Left ventricle myocardium inferior (tissue), 1 donor: Measurements from ENCODE around the gene PEG3. TPM values are rescaled to one million over a fixed set of nuclear protein-coding genes. Genes with fewer than 3 reads are reported as not detected.

Experiments
- DNase-seq: peaks from one replicate; pipeline ENCODE4 v3.0.0-alpha.2; 2020
- H3K27ac ChIP-seq: fragments of 200-600 bp; replicated peaks from 2 replicates; pipeline ENCODE4 v1.8.0; 2021
- H3K27me3 ChIP-seq: fragments of 200-600 bp; 2 replicates; pipeline ENCODE4 v1.8.0; 2021; ENCODE audit warnings: low read depth
- H3K36me3 ChIP-seq: fragments of 200-600 bp; 2 replicates; pipeline ENCODE4 v1.8.0; 2021
- H3K4me1 ChIP-seq: fragments of 200-600 bp; 2 replicates; pipeline ENCODE4 v1.8.0; 2021
- H3K4me3 ChIP-seq: fragments of 200-600 bp; 2 replicates; pipeline ENCODE4 v1.8.0; 2021; ENCODE audit warnings: mild to moderate bottlenecking, moderate library complexity
- H3K9me3 ChIP-seq: fragments of 200-600 bp; replicated peaks from 2 replicates; pipeline ENCODE4 v1.8.0; 2021
- CTCF ChIP-seq: fragments of 200-600 bp; IDR thresholded peaks from 2 replicates; pipeline ENCODE4 v1.8.0; 2021; ENCODE audit warnings: antibody characterized with exemption, mild to moderate bottlenecking, borderline replicate concordance
- intact Hi-C: fragments of 100-400 bp; cut with micrococcal nuclease; formaldehyde crosslinking; loops from one replicate; pipeline ENCODE4 v1.11.0; 2022
- total RNA-seq: library from RNA; stranded (reverse); fragmentation: NEBNext Ultra II Directional; extraction: Animal tissue kit (Norgen Biotek cat#: 25700); gene quantifications from one replicate; pipeline ENCODE4 v1.2.1, GENCODE V29; 2021
- donor health status: DM: no; HTN: yes; CAD: no; lungs with severe emphysema.

The PEG3 gene
- total RNA-seq, 1 donor from 2014 or later = 10.0 TPM

DNA sequence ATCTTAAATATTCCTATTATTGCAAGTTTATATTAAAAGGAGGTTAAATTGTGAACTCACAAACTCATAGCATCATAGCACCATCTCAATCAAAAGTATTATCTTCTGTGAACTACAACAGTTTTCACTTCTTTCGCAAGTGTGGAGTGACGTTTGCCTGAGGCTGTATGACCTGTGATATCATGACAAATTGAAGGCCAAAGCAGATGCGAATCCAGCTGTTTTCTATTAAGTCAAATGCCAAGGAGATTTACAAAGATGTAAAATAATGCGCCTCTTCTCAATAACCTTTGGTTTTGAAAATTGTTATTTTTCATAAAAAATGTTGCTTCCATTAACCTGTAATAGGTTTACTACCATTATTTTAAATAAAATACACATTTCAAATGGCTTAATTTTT lies 7.6 kb upstream of the PEG3 start:
- Histone ChIP-seq H3K4me3 (no peak overlapping the region), H3K27me3 (no peaks in the 10 kb centered on the region), H3K4me1 (no peaks in the 10 kb centered on the region), H3K27ac (no peak overlapping the region), H3K36me3 (no peaks in the 10 kb centered on the region), H3K9me3 (peaks cover 11% of the 10 kb centered on the region)
- TF ChIP-seq CTCF = no peak
- intact Hi-C loops = no loop called here
- DNase-seq = no peak

DNA sequence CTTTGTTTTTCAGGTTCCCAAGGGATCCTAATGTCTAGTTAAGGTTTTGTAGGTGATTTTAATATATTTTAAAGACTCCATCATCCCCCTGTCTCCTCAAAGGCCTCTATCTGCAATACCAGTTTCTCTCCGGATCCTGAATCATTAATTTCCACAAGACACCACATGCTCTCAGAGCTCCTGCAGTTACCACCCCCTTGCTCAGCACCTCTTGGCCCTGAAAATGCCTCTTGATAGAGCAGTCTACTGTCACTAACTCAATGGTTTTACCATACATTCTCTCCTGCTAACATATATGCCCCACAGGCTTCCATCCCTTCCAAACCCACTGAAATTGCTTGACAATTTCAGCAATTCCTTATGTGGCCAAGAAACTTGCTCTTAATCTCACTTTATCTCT lies 1.9 kb upstream of the PEG3 start:
- Histone ChIP-seq H3K36me3 (no peaks in the 10 kb centered on the region), H3K4me3 (no peak overlapping the region), H3K27me3 (no peaks in the 10 kb centered on the region), H3K9me3 (no peaks in the 10 kb centered on the region), H3K27ac (no peak overlapping the region), H3K4me1 (peaks cover 2% of the 10 kb centered on the region)
- DNase-seq = no peak
- intact Hi-C loops = no loop called here
- TF ChIP-seq CTCF = no peak

GRCh38 chr19:56841193-56841543 lies 642 bp upstream of the PEG3 start:
- no peak for TF ChIP-seq CTCF
- Histone ChIP-seq H3K27ac (no peak overlapping the region), H3K4me1 (peaks cover 8% of the 10 kb centered on the region), H3K9me3 (no peaks in the 10 kb centered on the region), H3K36me3 (no peaks in the 10 kb centered on the region), H3K4me3 (peak overlapping the region; percentile 71), H3K27me3 (no peaks in the 10 kb centered on the region)
- DNase-seq = no peak
- intact Hi-C loops = no loop called here

- TF ChIP-seq CTCF = no peak
- Histone ChIP-seq H3K9me3 (no peaks in the 10 kb centered on the region), H3K4me3 (peak overlapping the region; percentile 71), H3K4me1 (peaks cover 8% of the 10 kb centered on the region), H3K27ac (peak overlapping the region; percentile 94), H3K27me3 (no peaks in the 10 kb centered on the region), H3K36me3 (no peaks in the 10 kb centered on the region)
- DNase-seq = peak; percentile 93
- intact Hi-C loops = no loop called here
These were observed 675 bp downstream of the PEG3 start for GRCh38 chr19:56839652-56840450.

- H3K4me3 ChIP-seq = peak overlapping the region; percentile 71
These were observed 1.4 kb downstream of the PEG3 start for GRCh38 chr19:56838909-56839651.

More at GRCh38 chr19:56838909-56839651, 1.4 kb downstream of the PEG3 start:
- Histone ChIP-seq H3K9me3 (no peaks in the 10 kb centered on the region), H3K36me3 (no peaks in the 10 kb centered on the region), H3K27me3 (no peaks in the 10 kb centered on the region), H3K4me1 (peaks cover 8% of the 10 kb centered on the region), H3K27ac (peak overlapping the region; percentile 94)
- intact Hi-C loops = no loop called here
- no peak for TF ChIP-seq CTCF
- DNase-seq = peak; percentile 96
